GM03348 (cell line): ENCODE results near the gene NRXN2.
"Not testable (repeated sequence)": the region's sequence is repeated elsewhere in the genome, so short reads cannot be mapped to it uniquely, and the experiment has no call there.

Experiments used
- DNase-seq: peaks from one replicate; pipeline ENCODE4 v3.0.0; 2012; ENCODE audit warnings: low spot score

Gene NRXN2

DNA sequence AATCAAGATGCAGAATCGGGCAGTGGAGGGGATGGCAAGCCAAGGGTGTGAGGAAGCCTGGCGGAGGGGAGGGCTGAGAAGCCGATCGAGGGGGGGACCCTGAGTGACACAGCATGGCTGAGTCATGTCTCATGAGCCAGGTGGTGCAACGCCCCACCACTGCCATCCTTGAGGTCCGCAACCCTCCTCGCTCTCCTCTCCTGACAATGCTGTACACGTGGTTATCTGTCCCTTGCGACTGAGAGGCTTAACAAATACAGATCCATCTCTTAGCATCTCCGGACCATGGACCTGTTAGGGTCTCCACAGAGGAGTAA, 117.8 kb downstream of the NRXN2 start:
- no peak for DNase-seq

DNA sequence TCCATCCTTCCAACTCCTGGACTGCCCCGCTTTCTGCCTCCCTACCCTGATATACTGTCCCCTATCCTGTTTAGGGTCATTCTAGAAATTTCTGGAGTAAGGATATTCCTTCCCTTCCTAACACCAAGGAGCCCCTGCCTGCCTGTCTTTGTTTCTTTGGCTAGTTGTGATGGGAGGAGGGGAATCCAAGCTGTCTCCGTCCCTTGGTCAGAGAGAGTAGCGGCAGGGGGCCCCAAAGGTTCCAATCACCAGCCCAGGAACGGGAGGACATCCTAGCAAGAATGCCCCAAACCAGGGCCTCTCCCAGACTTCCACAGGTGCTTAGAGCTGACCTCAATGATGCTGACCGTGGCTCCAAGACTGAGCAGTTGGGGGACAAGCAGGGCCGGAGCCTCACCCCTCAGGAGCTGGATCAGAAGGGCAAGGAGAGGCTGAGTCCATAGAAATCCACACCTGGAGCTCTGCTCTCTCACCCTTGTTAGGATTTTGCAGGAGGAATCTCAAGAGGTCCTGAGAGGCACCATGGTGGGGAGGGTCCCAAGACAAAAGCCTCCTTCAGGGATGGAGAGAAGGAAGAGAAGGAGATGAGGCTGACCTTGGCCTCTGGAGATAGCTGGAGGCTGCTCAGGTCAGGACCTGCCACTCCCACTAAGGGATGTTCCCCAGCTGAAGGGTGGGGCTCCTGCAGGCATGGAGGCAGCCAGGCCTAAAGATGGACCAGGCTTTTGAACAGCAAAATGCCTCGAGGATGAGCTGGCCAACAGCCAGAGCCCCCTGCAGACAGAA, 118.3 kb downstream of the NRXN2 start:
- DNase-seq, result no peak

DNA sequence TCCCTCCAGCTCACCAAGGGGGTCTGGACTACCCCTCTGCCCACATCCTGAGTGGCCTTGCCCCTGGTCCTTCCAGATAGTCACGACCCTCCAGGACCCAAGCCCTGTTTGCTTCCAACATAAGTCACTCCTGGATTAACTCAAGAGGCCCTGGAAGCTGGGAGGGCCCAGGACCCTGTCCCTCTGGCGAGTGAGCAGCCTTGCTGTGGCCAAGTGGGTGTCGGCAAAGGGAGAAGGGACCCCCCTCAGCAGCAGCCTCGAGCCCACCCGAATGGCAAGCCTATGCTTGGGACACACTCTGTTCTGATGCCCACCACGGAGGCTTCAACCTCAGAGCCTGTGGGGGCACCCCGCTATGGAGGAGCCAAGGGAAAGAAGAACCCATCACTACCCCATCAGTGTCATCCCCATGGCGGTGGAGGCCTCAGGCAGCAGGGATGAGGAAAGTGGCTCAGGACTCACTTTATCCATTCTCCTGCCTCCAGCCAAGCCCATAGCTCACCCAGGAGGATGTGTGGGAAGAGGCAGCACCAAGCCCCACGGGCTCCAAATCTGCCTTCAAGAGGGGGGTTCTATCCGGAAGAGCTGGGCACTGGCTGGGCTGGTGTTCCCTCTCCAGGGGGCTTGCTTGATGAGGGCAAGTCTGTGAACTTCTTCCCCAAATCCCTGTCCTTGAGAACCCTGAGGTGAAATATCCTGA, 119.4 kb downstream of the NRXN2 start:
- no peak for DNase-seq

DNA sequence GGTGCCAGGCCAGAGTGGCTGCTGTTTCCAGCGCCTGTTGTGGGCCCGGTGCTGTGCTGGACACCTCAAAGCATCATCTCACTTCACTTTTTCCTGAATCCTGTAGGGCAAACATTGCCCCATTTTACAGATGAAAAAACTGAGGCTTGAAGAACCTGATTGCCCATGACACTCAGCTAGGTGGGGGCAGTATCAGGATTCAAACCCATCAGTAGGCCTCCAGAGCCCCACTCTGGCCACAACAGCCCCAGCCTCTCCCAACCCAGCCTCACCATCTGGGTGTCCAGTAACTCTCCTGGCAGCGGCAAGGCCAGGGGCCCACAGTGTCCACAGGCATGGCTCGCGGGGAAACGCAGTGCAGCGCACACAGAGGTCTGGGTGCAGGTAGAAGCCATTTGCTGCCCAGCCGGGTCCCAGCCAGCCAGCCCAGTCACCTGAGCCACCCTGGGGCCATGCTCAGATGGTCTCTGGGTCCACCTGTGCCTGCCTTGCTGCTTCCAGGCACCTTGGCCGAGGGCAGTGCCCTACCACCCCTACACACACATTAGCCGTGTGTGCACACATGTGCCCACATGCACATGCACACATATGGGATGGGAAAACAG, 120.4 kb downstream of the NRXN2 start:
- DNase-seq, result no peak

DNA sequence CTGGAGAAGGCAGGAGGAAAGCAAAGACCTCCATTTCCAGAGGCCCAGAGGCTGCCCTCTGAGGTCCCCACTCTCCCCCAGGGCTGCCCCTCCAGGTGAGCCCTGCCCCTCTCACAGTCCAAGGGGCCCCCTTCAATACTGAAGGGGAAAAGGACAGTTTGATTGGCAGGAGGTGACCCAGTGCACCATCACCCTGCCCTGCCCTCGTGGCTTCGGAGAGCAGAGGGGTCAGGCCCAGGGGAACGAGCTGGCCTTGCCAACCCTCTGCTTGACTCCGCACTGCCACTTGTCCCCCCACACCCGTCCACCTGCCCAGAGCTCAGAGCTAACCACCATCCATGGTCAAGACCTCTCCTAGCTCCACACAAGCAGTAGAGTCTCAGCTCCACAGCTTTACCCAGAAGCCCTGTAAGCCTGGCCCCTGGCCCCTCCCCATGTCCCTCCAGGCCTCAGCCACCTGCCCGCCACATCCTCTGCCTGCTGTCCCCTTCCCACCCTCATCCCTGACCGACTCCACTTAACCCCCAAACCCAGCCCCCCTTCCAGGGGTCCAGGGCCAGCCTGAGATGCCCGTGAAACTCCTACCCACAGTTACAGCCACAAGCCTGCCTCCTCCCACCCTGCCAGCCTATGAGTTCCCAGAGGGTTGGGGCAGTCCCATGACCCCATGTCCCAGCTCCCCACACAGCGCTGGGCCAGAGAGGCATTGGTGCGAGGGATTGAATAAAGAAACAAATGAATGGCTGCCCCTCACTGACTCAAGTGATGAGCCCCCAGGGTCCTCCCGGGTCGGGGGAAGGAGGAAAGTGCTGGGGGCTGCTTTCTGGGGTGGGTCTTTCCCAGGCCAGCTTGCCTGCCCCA, 121.2 kb downstream of the NRXN2 start:
- DNase-seq, result no peak

DNA sequence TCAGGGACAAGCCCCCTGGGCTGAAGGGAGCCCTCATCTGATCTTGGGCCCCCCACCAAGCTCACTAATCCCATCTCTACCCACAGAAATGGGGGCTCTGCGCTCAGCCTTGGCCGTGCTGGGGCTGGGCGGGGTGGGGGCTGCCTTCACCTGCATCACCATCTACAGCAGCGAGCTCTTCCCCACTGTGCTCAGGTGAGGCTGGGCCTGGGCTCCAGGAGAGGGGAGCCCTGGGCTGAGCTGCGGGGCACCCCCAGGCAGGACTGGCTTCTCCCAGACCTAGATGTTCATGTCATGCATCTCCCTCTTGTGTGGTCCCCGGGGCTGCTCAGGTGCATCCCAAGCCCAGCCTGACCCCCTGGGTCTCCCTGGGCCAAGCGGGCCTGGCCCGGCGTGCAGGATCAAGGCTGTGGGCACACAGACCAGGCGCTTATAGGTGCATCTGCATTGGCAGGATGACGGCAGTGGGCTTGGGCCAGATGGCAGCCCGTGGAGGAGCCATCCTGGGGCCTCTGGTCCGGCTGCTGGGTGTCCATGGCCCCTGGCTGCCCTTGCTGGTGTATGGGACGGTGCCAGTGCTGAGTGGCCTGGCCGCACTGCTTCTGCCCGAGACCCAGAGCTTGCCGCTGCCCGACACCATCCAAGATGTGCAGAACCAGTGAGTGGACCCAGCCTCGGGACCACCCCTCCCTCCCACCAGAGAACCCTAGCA, 122.6 kb downstream of the NRXN2 start:
- DNase-seq, result no peak

DNA sequence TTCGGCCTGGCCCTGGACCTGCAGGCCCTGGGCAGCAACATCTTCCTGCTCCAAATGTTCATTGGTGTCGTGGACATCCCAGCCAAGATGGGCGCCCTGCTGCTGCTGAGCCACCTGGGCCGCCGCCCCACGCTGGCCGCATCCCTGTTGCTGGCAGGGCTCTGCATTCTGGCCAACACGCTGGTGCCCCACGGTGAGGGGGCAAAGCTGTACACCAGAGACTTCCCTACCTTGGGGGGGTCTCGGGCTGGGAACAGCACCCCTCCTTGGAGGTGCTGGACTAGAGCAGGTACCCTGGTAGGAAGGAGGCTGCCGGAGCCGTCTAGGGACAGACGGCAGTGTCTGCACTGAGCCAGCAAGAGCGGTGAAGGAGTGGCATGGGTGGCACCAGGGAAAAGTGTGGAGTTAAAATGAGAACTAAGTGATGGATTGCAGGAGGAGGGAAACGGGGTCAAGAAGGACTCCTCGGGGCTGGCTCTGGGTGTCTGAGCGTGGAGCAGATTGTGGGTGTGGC, 123.2 kb downstream of the NRXN2 start:
- DNase-seq, result no peak

DNA sequence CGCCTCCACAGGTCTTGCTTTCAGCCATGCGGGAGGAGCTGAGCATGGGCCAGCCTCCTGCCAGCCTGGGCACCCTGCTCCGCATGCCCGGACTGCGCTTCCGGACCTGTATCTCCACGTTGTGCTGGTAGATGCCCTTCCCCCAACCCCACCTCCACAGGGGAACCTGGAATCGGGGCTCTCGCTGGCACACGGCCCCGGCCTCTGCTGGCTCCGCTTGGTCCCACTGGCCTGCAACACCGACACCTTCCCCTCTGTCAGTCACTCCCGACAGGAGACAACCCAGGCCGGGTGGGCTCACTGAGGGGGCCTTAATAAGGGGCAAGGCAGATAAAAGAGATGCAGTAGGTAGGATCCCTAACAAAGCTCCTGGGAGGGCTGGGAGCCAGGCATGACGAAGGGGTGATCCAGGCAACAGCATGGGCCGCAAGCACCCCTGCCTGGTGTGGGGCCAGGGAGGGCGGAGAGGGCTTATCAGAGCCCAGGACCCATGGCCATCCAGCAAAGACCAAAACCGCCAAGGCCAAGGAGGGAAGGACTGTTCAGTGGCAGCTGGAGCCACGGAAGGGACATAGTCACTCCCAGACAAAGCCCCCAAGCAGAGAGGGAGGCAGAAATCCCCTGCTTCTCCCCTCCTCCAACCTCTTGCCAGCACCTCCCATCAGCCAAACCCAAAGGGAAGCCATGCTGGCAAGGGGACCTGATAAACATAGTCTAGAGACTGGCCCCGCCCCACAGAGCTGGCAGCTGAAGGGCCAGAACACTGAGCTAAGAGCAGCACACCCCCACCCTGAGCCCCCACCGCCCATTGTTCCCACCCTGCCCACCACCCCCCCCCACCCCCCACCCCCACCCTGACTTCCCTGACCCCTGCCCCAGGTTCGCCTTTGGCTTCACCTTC, 124.0 kb downstream of the NRXN2 start:
- DNase-seq, result no peak

DNA sequence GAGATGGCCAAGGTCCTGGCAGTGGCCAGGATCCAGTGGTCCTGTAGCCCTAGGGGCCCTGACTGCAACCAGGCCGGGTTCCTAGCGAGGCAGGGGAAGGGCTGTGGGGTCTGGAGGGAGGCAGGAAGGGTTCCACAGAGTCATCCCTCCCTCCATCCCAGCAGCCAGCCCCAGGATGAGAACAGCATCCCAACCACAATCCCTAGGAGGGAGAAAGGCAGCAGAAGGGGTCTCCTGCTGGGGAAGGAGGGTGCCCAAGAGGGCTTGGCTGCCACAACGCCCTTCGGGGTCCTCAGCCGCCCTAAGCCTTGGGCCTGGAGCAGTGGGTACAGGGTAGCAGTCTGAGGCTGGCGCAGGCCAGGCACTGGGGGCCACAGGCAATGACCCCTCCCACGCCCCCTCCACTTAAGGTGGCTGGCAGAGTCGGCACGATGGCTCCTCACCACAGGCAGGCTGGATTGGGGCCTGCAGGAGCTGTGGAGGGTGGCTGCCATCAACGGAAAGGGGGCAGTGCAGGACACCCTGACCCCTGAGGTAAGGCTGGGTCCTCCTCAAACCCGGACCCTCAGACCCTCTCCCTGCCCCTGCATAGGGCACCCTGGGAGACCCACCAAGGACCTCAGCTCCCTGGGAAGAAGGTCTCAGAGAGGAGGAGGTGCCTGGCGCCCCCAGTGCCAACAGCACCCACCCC, 124.7 kb downstream of the NRXN2 start:
- no peak for DNase-seq

DNA sequence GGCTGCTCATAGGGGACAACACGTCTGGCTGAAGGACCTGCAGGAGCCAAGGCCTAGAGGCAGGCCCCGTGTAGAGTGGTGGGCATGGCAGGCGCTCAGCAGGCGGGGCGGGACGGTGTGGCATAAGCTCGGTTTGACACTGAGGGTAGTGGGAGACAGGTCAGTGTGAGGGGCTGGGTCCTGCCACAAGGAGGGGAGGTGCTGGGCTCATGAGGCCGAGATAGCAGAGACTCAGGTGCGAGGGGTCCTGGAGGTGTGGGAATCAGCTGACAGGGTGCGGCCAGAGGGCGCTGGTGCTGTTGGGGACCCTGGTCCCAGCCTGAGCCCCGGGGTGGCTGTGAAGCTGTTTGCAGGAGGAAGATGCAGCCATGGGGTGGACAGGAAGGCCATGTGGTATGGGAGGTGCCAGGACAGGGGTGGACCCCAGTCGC, 125.3 kb downstream of the NRXN2 start:
- DNase-seq, result no peak

DNA sequence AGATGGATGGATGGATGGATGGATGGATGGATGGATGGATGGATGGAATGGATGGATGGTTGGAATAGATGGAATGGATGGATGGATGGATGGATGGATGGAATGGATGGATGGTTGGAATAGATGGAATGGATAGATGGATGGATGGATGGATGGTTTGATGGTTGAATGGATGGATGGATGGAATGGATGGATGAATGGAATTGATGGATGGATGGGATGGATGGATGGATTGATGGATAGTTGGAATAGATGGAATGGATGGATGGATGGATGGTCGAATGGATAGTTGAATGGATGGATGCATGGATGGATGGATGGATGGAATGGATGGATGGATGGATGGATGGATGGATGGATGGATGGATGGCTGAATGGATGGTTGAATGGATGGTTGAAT, 127.1 kb downstream of the NRXN2 start:
- DNase-seq, result not testable (repeated sequence)

DNA sequence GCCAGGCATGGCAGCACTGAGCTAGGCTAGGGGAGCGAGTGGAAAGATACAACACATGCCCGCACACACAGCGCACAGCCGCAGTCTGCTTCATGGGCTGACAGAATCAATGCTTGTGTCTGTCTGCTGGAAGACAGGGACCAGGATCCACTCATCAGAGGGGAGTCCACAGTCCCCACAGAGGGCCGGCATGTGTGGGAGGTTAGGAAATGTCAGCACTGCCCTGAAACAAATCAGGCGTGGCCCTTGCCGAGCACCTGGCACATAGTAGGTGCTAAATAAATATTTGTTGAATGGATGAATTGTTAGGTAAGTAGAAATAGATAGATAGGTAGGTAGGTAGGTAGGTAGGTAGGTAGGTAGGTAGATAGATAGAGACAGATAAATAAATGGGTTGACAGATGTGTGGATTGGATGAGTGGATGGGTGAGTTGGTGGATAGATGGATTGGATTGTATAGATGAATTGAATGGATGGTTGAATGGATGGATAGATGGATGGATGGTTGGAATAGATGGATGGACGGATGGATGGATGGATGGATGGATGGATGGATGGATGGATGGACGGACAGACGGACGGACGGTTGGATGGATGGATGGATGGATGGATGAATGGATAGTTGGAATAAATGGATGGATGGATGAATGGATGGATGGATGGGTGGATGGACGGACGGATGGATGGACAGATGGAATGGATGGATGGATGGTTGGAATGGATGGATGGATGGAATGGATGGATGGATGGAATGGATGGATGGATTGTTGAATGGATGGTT, 128.6 kb downstream of the NRXN2 start:
- no peak for DNase-seq

DNA sequence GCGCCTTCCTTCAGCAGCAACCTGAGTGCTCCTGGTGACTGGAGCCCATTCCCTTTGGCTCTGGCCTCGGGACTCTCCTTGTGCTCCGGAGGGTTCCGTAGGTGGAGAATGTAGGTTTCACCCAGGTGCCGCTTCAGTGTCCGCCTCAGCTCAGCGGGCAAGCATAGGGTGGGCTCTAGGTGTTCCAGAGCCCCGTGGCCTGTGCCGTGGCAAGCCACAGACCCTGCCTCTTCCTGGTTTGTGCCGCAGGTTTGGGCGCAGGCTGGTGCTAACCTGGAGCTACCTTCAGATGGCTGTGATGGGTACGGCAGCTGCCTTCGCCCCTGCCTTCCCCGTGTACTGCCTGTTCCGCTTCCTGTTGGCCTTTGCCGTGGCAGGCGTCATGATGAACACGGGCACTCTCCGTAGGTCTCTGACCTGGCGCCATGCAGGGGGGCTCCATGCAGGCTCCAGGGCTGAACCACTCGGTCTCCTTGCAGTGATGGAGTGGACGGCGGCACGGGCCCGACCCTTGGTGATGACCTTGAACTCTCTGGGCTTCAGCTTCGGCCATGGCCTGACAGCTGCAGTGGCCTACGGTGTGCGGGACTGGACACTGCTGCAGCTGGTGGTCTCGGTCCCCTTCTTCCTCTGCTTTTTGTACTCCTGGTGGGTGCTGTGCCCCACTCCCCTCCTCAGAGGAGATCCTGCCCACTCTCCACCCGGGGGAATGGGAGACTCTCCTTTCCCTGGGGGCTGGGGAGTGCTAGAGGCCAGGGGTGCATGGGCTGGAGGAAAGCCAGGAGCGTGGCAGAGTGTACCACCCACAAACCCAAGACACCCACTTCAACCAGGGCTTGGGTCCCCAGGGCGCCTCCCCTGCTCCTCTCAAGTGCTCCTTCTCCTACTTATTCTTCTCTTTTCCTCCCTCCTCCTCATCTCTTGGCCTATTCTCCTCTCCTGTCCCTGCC, 129.6 kb downstream of the NRXN2 start:
- DNase-seq, result no peak

DNA sequence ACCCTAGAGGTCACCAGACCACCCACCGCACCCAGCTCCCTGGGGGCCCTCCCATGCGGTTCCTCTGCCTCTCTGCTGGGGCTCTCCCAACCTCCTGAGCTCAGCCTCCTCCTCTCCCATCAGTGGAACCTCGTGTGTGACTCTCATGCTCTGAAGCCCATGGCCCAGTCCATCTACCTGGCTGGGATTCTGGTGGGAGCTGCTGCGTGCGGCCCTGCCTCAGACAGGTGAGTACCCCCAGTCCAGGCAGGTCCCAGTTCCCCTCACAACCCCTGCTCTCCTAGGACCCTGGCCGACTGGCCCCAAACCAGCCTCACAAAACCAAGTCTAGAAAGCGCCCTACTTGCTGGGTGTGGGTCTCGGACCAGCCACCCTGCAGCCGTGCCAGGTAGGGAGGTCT, 130.3 kb downstream of the NRXN2 start:
- no peak for DNase-seq

DNA sequence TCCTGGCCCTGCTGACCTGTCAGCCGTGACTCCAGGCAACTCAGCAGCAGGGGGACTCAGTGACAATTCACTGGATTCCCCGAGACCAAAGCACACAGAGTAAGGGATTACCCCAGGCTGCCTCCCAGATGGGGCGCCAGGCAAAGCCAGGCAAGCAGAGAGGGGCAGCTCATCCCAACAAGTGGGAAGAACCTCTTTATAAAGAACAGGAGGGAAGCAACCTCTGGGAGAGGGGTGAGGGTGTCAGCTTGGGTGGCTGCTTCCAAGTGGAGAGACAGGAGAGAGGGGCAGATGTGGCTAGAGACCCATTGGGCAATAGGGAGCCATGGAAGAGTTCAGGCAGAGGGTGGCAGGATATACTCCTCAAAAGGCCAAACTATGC, 130.8 kb downstream of the NRXN2 start:
- DNase-seq, result no peak

DNA sequence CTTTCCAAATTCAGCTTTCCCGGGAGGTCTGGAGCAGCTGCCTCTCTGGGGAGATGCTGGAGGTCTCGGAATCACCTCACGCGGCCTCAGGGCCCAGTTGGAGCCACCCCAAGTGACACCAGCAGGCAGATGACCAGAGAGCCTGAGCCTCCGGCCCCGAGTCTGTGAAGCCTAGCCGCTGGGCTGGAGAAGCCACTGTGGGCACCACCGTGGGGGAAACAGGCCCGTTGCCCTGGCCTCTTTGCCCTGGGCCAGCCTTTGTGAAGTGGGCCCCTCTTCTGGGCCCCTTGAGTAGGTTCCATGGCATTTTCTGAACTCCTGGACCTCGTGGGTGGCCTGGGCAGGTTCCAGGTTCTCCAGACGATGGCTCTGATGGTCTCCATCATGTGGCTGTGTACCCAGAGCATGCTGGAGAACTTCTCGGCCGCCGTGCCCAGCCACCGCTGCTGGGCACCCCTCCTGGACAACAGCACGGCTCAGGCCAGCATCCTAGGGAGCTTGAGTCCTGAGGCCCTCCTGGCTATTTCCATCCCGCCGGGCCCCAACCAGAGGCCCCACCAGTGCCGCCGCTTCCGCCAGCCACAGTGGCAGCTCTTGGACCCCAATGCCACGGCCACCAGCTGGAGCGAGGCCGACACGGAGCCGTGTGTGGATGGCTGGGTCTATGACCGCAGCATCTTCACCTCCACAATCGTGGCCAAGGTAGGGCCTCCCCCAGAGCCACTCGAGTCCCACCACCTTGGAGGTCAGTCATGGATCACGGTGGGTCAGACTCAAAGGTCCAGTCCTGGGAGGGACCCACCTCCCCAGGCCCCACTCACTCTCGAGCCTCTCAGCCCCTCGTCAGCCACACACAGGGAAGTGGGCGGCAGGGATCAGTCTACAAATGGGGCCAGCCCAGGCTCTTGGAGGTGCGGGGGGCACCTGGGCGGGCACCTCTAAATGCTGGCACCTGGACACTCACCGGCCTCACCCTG, 131.5 kb downstream of the NRXN2 start:
- no peak for DNase-seq

DNA sequence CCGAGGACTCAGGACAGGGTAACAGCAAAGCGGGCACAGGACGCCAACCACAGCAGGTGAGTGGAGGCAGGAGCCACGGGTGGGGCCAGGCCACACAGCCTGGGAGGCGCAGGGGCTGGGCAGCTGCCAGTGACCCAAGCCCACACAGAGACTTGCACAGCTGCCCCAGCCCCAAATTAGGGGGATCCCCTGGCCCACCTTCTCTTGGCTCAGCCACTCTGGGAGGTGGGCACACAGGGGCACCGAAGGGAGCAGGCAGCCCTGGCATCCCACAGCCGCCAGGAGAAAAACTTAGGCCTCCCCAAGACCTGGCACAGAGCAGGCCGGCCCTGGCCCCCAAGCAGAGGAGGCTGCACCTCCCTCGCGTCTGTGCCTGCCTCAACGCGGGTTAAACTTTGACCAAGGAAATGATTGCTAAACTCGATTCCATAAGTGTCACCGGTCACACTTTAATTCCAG, 132.2 kb downstream of the NRXN2 start, which contains the start of gene SLC22A12:
TSS of gene SLC22A12 (plus strand) at position 458 of the 459 bp plus-strand sequence. CDS start 337 bp downstream, outside the sequence.
- DNase-seq, result no peak
